Parathyroid adenoma (tissue), 2 donors: Measurements from ENCODE around the gene ZMIZ1.

Experiments used
- H2AFZ ChIP-seq: fragments of 300-600 bp; sonication (generic); one replicate; pipeline ENCODE4 v1.7.0; 2017; ENCODE audit warnings: antibody characterized with exemption, mild to moderate bottlenecking
- H3K27ac ChIP-seq: fragments of 300-600 bp; sonication (generic); one replicate; pipeline ENCODE4 v1.7.0; 2017
- H3K27me3 ChIP-seq: fragments of 300-600 bp; sonication (generic); one replicate; pipeline ENCODE4 v1.7.0; 2017; ENCODE audit warnings: low read length; ENCODE audit not compliant: control insufficient read depth, insufficient read depth
- H3K36me3 ChIP-seq: fragments of 300-600 bp; sonication (generic); one replicate; pipeline ENCODE4 v1.7.0; 2017; ENCODE audit warnings: low read length; ENCODE audit not compliant: control insufficient read depth, insufficient read depth
- H3K4me1 ChIP-seq: fragments of 300-600 bp; sonication (generic); one replicate; pipeline ENCODE4 v1.7.0; 2017; ENCODE audit warnings: control low read depth
- H3K4me2 ChIP-seq: fragments of 300-600 bp; sonication (generic); one replicate; pipeline ENCODE4 v1.7.0; 2017; ENCODE audit warnings: low read length
- H3K4me3 ChIP-seq: fragments of 300-600 bp; sonication (generic); one replicate; pipeline ENCODE4 v1.7.0; 2017; ENCODE audit warnings: low read depth, low read length
- H3K79me2 ChIP-seq: fragments of 300-600 bp; sonication (generic); one replicate; pipeline ENCODE4 v1.7.0; 2017; ENCODE audit warnings: control low read depth
- H3K9ac ChIP-seq: fragments of 300-600 bp; sonication (generic); one replicate; pipeline ENCODE4 v1.7.0; 2017; ENCODE audit warnings: mild to moderate bottlenecking
- H3K9me3 ChIP-seq: fragments of 300-600 bp; sonication (generic); one replicate; pipeline ENCODE4 v1.7.0; 2017; ENCODE audit warnings: low read length; ENCODE audit not compliant: control insufficient read depth
- CTCF ChIP-seq: fragments of 300-600 bp; sonication (generic); IDR thresholded peaks from one replicate; pipeline ENCODE4 v1.7.0; 2017; ENCODE audit warnings: antibody characterized with exemption, mild to moderate bottlenecking
- donor health status: primary hyperparathyroidism.

Gene ZMIZ1

GRCh38 chr10:79138449-79139123, 69.8 kb downstream of the ZMIZ1 start:
- no peaks in the 10 kb centered on the region for H3K9me3 ChIP-seq
- no peaks in the 10 kb centered on the region for H3K27me3 ChIP-seq
- no peak overlapping the region for H2AFZ ChIP-seq
- H3K36me3 ChIP-seq = no peaks in the 10 kb centered on the region
- H3K27ac ChIP-seq = peak overlapping the region; percentile 57
- no peak overlapping the region for H3K4me3 ChIP-seq
- peaks cover 2% of the 10 kb centered on the region for H3K4me1 ChIP-seq
- no peak overlapping the region for H3K4me2 ChIP-seq
- peaks cover 11% of the 10 kb centered on the region for H3K79me2 ChIP-seq
- H3K9ac ChIP-seq = no peak overlapping the region
- TF ChIP-seq CTCF = no peak

- H3K27ac ChIP-seq = peak overlapping the region; percentile 57
- no peak overlapping the region for H3K4me2 ChIP-seq
- H3K4me3 ChIP-seq = no peak overlapping the region
- H3K9ac ChIP-seq = no peak overlapping the region
- peaks cover 2% of the 10 kb centered on the region for H3K4me1 ChIP-seq
- H3K79me2 ChIP-seq = peaks cover 4% of the 10 kb centered on the region
- TF ChIP-seq CTCF = no peak
- H3K36me3 ChIP-seq = no peaks in the 10 kb centered on the region
- no peaks in the 10 kb centered on the region for H3K9me3 ChIP-seq
- no peaks in the 10 kb centered on the region for H3K27me3 ChIP-seq
- H2AFZ ChIP-seq = no peak overlapping the region
Observed at GRCh38 chr10:79139124-79139835, 70.5 kb downstream of the ZMIZ1 start.

- Histone ChIP-seq H2AFZ (no peak overlapping the region), H3K4me3 (no peak overlapping the region), H3K9ac (no peak overlapping the region), H3K9me3 (no peaks in the 10 kb centered on the region), H3K4me2 (no peak overlapping the region), H3K27me3 (no peaks in the 10 kb centered on the region), H3K36me3 (no peaks in the 10 kb centered on the region), H3K27ac (no peak overlapping the region), H3K4me1 (peaks cover 2% of the 10 kb centered on the region), H3K79me2 (peaks cover 2% of the 10 kb centered on the region)
- TF ChIP-seq CTCF = no peak
Observed at GRCh38 chr10:79140085-79140793, 71.5 kb downstream of the ZMIZ1 start.

GRCh38 chr10:79140855-79141254, 72.1 kb downstream of the ZMIZ1 start:
- H3K4me2 ChIP-seq = no peak overlapping the region
- H3K4me3 ChIP-seq = no peak overlapping the region
- H3K9me3 ChIP-seq = no peaks in the 10 kb centered on the region
- no peaks in the 10 kb centered on the region for H3K27me3 ChIP-seq
- H2AFZ ChIP-seq = no peak overlapping the region
- H3K36me3 ChIP-seq = no peaks in the 10 kb centered on the region
- no peak overlapping the region for H3K27ac ChIP-seq
- peaks cover 2% of the 10 kb centered on the region for H3K79me2 ChIP-seq
- no peak for TF ChIP-seq CTCF
- no peak overlapping the region for H3K9ac ChIP-seq
- peaks cover 2% of the 10 kb centered on the region for H3K4me1 ChIP-seq
